ENCODE measurements around the gene ALKBH5. TPM values are rescaled to one million over a fixed set of nuclear protein-coding genes. Genes with fewer than 3 reads are reported as not detected.

ALKBH5 gene
- total RNA-seq, 2 experiments from 2014 or later: 117 to 121 TPM

DNA sequence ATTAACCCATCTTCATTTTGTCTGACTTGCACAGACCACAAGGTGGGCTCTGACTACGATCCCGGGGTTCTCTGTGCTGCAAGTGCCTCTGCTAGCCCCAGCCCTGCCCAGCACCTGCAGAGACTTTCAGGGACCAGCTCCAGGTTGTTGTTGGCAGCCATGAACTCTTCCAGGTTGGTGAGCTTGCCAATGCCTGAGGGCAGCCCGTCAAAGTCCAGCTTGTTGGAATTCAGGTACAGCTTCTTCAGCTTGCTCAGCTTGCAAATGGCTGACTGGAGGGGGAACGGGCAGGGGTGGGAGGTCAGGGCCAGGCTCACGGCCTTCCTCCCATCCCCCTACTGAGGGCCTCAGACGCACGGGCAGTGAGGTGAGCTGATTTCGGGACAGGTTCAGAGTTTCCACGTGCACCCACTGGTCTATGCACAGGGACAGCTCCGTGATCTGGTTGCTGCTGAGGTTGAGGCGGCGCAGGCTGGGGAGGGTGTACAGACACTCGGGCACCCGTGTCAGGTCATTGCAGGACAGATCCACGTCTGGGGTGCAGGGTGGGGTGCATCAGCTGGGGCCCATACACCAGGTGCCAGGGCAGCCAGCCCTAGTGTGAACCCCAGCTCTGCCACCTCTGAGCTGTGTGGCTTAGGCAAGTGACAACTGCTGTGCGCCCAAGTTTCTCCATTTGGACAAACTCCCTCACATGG is 69.7 kb downstream of the ALKBH5 start:
- Mint-ChIP-seq H3K4me1 (ENCODE audit: low read depth) (peaks cover 22% of the 10 kb centered on the region), H3K27ac (no peak overlapping the region), H3K27me3 (ENCODE audit: low read depth) (no peaks in the 10 kb centered on the region), H3K9me3 (ENCODE audit: insufficient read depth) (no peaks in the 10 kb centered on the region), H3K36me3 (ENCODE audit: low read depth) (peaks cover 55% of the 10 kb centered on the region), H3K4me3 (no peak overlapping the region)
- POLR2A ChIA-PET: interaction anchor here (0.8 kb wide), 1 partner anchor 10 kb away, joined by 4 read pairs; no protein-coding TSS in a partner anchor
- DNase-seq (no peak), ATAC-seq (no peak)
- CTCF ChIA-PET: no interaction called here

GRCh38 chr17:18253947-18254821 is 70.6 kb downstream of the ALKBH5 start:
- ATAC-seq: no peak
- ChIA-PET CTCF (no interaction called here), POLR2A (no interaction called here)
- no peak overlapping the region for H3K4me3 Mint-ChIP-seq
- H3K36me3 Mint-ChIP-seq (ENCODE audit: low read depth): peaks cover 50% of the 10 kb centered on the region
- peaks cover 25% of the 10 kb centered on the region for H3K4me1 Mint-ChIP-seq (ENCODE audit: low read depth)
- no peak overlapping the region for H3K27ac Mint-ChIP-seq
- DNase-seq: no peak
- no peaks in the 10 kb centered on the region for H3K9me3 Mint-ChIP-seq (ENCODE audit: insufficient read depth)
- no peaks in the 10 kb centered on the region for H3K27me3 Mint-ChIP-seq (ENCODE audit: low read depth)

DNA sequence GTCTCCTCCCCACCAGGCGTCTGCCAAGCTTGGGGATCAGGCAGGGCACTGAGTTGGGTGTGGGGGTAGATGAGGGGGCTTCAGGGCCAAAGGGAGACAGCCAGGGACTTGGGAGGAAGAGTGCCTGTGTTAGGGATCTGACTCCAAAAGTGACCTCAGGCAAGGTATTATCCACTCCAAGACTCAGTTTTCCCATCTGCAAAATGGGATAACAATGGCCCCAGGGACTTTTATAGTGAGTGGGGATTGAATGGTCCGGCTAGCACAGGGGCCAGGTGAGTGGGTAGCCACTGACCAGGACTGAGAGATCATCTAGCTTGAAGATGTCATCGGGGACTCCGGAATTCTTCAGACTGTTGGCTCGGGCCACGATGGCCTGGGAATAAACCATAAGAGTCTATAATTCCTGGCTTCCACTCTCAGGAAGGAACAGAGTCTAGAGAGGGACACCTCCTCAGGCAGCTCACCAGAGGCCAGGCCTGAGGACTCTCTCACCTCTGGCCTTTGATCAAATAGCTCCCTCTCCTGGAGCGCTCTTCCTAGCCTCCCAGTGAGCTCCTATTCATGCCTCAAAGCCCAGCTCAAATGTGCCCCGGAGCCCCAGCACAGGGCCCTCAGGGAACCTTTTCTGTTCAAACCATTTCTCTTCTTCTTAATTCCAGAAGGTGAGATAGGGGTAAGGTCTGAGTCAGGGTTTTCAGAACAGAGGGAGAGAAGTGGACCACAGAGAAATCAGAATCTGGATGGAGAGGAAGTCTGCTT is 71.4 kb downstream of the ALKBH5 start:
- POLR2A ChIA-PET: interaction anchor here (2.2 kb wide), 1 partner anchor 59 kb away, joined by 5 read pairs; the partner anchor contains the start of gene TOP3A
- peaks cover 31% of the 10 kb centered on the region for H3K4me1 Mint-ChIP-seq (ENCODE audit: low read depth)
- ATAC-seq (no peak), DNase-seq (no peak)
- peaks cover 45% of the 10 kb centered on the region for H3K36me3 Mint-ChIP-seq (ENCODE audit: low read depth)
- no peaks in the 10 kb centered on the region for H3K9me3 Mint-ChIP-seq (ENCODE audit: insufficient read depth)
- CTCF ChIA-PET: no interaction called here
- H3K27me3 Mint-ChIP-seq (ENCODE audit: low read depth): no peaks in the 10 kb centered on the region
- H3K27ac Mint-ChIP-seq: no peak overlapping the region
- no peak overlapping the region for H3K4me3 Mint-ChIP-seq

GRCh38 chr17:18256351-18256750 is 72.7 kb downstream of the ALKBH5 start:
- Mint-ChIP-seq H3K9me3 (ENCODE audit: insufficient read depth) (no peaks in the 10 kb centered on the region), H3K36me3 (ENCODE audit: low read depth) (peaks cover 38% of the 10 kb centered on the region), H3K4me3 (peak overlapping the region; percentile 99), H3K4me1 (ENCODE audit: low read depth) (peaks cover 34% of the 10 kb centered on the region), H3K27ac (no peak overlapping the region), H3K27me3 (ENCODE audit: low read depth) (no peaks in the 10 kb centered on the region)
- ATAC-seq (no peak), DNase-seq (no peak)
- ChIA-PET CTCF (no interaction called here), POLR2A (interaction anchor here (2.2 kb wide), 1 partner anchor 58 kb away, joined by 5 read pairs; the partner anchor contains the start of gene TOP3A)

- Mint-ChIP-seq H3K4me1 (ENCODE audit: low read depth) (peaks cover 38% of the 10 kb centered on the region), H3K27me3 (ENCODE audit: low read depth) (no peaks in the 10 kb centered on the region), H3K4me3 (peak overlapping the region; percentile 99), H3K27ac (peak overlapping the region; percentile 93), H3K36me3 (ENCODE audit: low read depth) (peaks cover 34% of the 10 kb centered on the region), H3K9me3 (ENCODE audit: insufficient read depth) (no peaks in the 10 kb centered on the region)
- POLR2A ChIA-PET: interaction anchor here (2.2 kb wide), 1 partner anchor 58 kb away, joined by 5 read pairs; the partner anchor contains the start of gene TOP3A
- CTCF ChIA-PET: no interaction called here
- DNase-seq: no peak
- no peak for ATAC-seq
Observed at GRCh38 chr17:18256776-18257175, 73.1 kb downstream of the ALKBH5 start.

- ChIA-PET CTCF (no interaction called here), POLR2A (no interaction called here)
- ATAC-seq: no peak
- Mint-ChIP-seq H3K4me1 (ENCODE audit: low read depth) (peaks cover 40% of the 10 kb centered on the region), H3K4me3 (peak overlapping the region; percentile 99), H3K27me3 (ENCODE audit: low read depth) (no peaks in the 10 kb centered on the region), H3K36me3 (ENCODE audit: low read depth) (peaks cover 31% of the 10 kb centered on the region), H3K9me3 (ENCODE audit: insufficient read depth) (no peaks in the 10 kb centered on the region), H3K27ac (peak overlapping the region; percentile 93)
- DNase-seq: peak; percentile 28
Observed at GRCh38 chr17:18257268-18257981, 73.8 kb downstream of the ALKBH5 start.

DNA sequence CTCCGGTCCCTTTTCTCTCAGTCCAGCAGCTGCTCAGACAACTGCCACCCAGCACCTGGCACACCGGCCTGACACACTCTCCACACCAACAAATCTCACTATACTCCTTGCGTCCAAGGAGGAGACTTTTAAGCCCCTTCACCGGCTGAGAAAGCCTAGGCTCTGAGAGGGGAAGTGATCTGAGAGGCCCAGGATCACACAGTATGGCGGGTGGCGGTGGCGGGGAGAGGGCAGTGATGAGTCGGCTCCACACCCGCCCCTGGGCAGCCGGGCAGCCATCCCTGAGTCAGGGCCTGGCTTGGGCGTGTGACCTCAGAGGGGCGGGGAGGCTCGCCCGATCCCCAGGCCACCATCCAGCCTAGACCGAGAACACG is 74.3 kb downstream of the ALKBH5 start:
- ChIA-PET CTCF (no interaction called here), POLR2A (no interaction called here)
- Mint-ChIP-seq H3K27ac (peak overlapping the region; percentile 93), H3K4me1 (ENCODE audit: low read depth) (peaks cover 40% of the 10 kb centered on the region), H3K4me3 (peak overlapping the region; percentile 99), H3K27me3 (ENCODE audit: low read depth) (no peaks in the 10 kb centered on the region), H3K36me3 (ENCODE audit: low read depth) (peaks cover 27% of the 10 kb centered on the region), H3K9me3 (ENCODE audit: insufficient read depth) (no peaks in the 10 kb centered on the region)
- peak; percentile 35 for ATAC-seq
- DNase-seq: peak; percentile 66

DNA sequence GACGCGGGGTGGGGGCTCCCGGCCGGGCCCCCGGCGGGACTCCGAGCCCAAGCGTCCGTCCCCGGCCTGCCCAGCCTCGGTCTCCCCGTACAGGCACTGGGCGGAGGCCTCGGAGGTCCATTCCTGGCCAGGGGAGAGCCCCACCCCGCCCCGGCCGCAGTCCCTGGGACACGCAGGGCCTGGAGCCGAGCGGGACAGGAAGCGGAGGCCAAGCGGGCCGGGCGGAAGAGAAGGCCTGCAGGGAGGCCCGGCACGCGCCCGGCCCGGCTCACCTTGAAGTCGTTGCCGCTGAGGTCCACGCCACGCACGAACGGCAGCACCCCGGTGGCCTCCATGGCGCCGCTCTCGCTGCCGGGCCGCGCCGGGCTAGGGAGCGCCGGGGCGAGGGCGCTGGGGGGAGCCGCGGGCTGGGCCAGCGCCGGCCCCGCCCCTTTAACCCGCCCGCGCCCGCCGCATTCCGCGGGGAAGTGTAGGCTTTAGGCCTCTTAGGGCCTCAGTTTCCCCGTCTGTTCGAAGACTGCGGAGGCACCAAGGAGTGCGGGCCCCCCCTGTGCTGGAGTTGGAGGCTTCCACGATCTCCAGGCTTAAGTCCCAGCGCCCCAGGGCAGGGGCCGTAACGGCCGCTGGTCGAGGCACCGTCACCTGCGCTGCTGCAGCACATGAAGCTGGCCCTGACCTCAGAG is 74.9 kb downstream of the ALKBH5 start, which contains the start of gene FLII:
Gene FLII, minus strand, starts transcription at position 383 of the 683 bp plus-strand sequence. Its CDS starts 48 bp downstream, at position 335.
- ChIA-PET CTCF (interaction anchor here (1.8 kb wide), 1 partner anchor 9 kb away, joined by 6 read pairs; no protein-coding TSS in a partner anchor), POLR2A (no interaction called here)
- Mint-ChIP-seq H3K9me3 (ENCODE audit: insufficient read depth) (no peaks in the 10 kb centered on the region), H3K4me1 (ENCODE audit: low read depth) (peaks cover 40% of the 10 kb centered on the region), H3K4me3 (peak within 1 kb of the TSS; percentile 99), H3K27me3 (ENCODE audit: low read depth) (no peaks in the 10 kb centered on the region), H3K36me3 (ENCODE audit: low read depth) (peaks cover 28% of the 10 kb centered on the region), H3K27ac (peak within 1 kb of the TSS; percentile 93)
- DNase-seq (peak; percentile 54), ATAC-seq (peak; percentile 44)

Other genes starting within 250 kb of the ALKBH5 start
- 10 to 100 TPM; 22.1 to 25.0 TPM for gene TOM1L2, start 211.4 kb upstream of the ALKBH5 start, total RNA-seq
- gene DRC3, start 211.0 kb upstream of the ALKBH5 start, total RNA-seq: under 1 TPM; 0.70 to 0.95 TPM
- gene ATPAF2, start 144.7 kb upstream of the ALKBH5 start, total RNA-seq: 10 to 100 TPM; 23.9 to 27.0 TPM
- gene GID4, start 144.4 kb upstream of the ALKBH5 start, total RNA-seq: 1 to 10 TPM; 8.3 to 8.9 TPM
- 10 to 100 TPM; 48.1 to 53.5 TPM for gene DRG2, start 95.9 kb upstream of the ALKBH5 start, total RNA-seq
- gene MYO15A, start 75.1 kb upstream of the ALKBH5 start, total RNA-seq: under 1 TPM; 0.34 TPM
- gene LLGL1, start 41.8 kb downstream of the ALKBH5 start, total RNA-seq: 10 to 100 TPM; 27.1 to 27.3 TPM
- 100 to 1,000 TPM; 338 to 364 TPM for gene FLII, start 74.9 kb downstream of the ALKBH5 start, total RNA-seq
- gene MIEF2, start 76.8 kb downstream of the ALKBH5 start, total RNA-seq: 10 to 100 TPM in 1 of 2 experiments, 1 to 10 TPM in 1; 9.0 to 11.1 TPM
- gene TOP3A, start 131.2 kb downstream of the ALKBH5 start, total RNA-seq: 10 to 100 TPM; 75.9 to 77.3 TPM
- 10 to 100 TPM; 23.7 TPM for gene SMCR8, start 131.5 kb downstream of the ALKBH5 start, total RNA-seq
- 10 to 100 TPM; 60.7 to 61.8 TPM for gene SHMT1, start 179.7 kb downstream of the ALKBH5 start, total RNA-seq
- not detected for gene EVPLL, start 193.9 kb downstream of the ALKBH5 start, total RNA-seq